ENCODE measurements around the gene PIGZ.

PIGZ gene

DNA sequence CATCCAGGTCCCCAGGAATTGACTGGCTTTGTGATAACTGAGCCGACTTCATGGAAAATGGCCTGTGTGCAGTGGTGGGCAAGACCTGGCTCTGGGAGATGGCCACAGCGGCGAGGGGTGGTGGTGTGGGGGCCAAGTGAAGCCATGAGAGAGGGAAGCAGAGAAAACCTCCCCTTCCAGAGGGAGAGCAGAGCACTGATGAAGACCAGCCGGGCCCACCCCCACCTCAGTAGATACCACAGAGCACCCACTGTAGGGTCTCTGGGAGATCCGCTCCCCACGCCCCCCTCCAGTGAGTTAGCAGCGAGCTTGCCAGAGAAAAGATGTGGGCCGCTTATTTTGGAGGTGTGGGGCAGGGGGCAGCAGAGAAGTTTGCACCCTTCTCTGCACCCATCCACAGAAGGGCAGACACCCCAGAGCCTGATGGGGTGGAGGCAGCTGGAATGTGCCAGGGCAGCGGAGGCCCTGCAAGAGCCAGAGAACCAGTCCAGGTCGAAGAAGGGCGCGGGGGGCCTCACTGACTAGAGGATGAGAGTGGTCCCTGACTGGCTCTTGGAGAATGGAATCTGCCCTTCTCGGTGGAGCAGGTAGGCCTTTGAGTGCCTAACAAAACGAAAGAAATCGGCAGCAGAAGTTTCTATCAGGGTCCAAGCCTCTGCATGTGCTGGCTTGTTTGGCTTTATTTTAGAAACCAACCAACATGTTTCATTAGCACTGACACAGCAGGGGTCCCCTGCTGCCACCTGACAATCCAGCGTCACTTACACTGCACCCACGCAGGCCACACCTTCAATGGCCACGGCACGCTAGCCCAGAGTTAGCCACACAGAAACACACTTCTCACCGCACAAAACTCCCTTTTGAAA lies 32.7 kb upstream of the PIGZ start:
- no peak for DNase-seq

DNA sequence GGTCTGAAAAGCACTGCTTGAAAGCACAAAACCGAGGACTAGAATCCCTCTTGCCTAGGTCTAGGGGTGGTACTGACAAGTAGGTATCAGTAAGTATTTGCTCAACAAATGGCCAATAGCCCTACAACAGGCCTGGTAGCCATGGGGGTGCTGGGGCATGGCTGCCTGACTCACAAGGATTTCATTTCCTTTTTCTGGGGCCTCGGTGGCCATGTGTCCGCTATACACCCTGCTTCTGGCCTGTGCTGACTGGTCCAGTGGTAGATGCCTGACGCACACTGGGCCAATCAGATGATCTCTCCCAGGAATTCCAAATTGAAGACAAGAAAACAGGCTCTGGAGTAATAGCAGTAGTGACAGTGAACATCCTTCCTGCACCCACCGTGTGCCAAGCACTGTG lies 31.6 kb upstream of the PIGZ start:
- DNase-seq, result no peak

GRCh38 chr3:196998966-196999760 lies 30.5 kb upstream of the PIGZ start:
- no peak for DNase-seq

- no peak for DNase-seq
These were observed 28.7 kb upstream of the PIGZ start for GRCh38 chr3:196997311-196997710.

DNA sequence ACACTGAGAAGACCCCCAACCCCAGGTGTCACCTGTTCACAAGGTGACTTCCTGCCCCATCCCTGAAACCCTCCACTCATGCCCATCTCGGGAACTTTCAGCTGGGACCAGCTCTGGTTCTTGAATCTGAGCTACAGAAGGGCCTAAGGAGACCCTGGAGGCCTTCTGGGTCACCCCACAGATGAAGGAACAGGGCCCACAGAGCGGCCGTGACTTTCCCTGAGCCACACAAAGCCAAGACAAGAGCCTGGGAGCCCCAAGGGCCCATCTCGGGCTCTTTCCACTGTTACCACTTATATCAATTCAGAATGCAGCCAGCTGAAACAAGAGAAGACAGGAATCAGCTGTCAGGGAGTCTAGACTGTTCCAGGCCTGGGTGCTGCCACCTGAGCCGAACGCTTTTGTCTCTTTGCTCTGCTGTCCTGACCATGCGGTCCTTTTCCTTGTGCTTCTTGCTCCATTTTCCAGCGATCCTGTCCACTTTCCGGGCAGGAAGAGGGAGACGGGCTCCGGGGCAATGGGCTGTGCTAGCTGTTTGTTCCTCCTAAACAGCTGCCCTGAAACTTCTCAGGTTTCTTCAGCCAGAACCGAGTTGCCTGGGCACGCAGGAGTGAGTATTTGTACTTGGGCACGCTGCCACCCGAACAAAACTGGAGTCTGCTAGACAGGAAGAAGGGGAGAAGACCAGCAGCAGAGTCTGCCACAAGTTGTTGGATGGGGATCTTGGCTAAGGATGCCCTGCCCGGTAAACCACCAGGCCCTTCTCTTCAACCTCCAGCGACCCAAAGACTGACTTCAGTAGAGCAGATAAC lies 28.0 kb upstream of the PIGZ start:
- no peak for DNase-seq

- DNase-seq, result no peak
These were observed 27.2 kb upstream of the PIGZ start for GRCh38 chr3:196995646-196996355.

GRCh38 chr3:196995027-196995426 lies 26.4 kb upstream of the PIGZ start:
- DNase-seq, result peak in 1 of 5 experiments; percentile 11

- DNase-seq, result no peak
These were observed 25.4 kb upstream of the PIGZ start for GRCh38 chr3:196994056-196994455.

DNA sequence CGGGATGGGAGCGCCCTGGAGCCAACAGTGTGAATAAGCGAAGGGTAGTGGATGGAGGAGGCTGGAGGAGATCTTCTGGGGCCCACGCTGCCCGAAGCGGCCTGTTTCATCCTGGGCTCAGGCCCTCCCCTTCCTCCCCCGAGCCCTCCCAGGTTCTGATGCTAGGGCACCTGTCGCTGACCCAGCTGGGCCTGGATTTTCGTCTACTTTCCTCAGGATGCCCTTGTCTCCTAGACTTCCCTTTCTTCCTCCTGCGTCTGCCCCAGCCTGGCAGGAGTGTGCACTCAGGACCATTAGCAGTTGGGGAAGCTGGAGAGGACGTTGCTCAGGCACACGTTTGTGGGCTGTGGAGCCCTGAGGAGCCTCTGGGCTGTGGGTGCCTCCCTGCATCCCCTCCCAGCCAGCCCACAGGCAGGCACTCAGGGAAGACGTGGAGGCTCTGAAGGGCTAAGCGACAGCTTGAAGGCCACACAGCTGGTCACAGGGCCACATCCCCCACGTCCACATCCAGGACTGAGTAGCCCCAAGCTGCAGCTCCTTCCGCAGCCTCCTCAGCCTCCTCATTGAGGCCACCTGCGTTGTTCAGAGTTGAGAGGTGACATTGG lies 23.9 kb upstream of the PIGZ start:
- DNase-seq, result no peak

- no peak for DNase-seq
These were observed 23.2 kb upstream of the PIGZ start for GRCh38 chr3:196991581-196992460.

GRCh38 chr3:196990601-196991007 lies 22.0 kb upstream of the PIGZ start:
- DNase-seq, result no peak

DNA sequence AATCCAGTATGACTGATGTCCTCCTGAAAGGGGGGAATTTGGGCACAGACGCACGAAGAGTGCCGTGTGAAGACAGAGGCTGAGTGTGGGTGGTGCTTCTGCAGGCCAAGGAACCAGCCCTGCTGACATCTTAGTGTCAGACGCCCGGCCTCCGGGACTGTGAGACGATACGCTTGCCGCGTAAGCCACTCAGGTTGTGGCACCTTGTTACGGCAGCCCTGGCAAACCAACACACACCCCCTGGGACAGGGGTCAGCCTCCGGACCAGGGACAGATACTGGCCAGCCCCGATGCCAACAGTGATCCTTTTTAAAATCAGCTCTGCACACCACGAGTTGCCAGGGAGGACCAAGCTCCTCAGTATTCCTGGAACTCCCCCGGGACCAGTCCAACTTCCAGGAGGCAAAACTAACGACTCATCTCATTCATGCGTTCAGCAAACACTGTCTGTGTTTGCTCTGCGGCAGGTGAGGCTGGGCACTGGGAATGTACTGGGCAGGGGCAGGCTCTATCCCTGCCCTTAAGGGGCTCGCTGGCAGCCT lies 21.2 kb upstream of the PIGZ start:
- DNase-seq, result no peak

DNA sequence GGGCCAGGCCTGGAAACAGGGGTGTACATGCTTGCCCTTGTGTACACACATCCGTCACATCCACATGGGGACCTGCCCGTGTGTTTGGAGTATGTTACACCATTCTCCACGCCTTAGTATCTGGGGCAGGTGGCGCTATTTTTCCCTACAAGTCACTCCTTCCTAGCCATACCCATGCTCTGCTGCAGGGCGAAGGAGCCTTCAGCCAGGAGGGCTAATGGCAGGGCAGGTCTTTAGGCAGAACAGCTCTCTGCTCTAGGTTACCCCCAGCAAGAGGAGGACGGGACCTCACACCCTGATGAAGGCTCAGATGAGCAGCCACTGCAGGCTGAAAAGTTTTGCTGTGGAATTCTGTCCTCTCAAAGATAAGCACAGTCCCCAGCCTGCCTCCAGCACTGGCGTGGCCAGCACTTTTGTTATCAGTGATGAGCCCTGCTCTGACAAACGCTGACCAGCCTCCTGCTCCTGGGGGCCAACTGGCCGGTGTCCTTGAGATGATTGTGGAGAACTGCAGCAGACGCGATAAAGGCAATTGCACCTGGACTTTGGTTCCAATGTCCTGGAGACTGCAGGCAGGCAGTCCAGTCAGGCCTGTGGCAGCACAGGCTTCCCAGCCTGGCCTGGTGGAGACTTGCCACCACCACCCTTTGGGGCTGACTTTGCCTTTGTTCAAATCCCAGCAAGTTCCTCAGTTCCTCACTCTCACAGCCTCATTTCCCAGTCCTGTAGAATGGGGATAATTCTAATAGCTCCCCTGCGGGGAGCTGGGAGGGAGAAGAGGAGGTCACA lies 19.8 kb upstream of the PIGZ start:
- DNase-seq, result no peak

DNA sequence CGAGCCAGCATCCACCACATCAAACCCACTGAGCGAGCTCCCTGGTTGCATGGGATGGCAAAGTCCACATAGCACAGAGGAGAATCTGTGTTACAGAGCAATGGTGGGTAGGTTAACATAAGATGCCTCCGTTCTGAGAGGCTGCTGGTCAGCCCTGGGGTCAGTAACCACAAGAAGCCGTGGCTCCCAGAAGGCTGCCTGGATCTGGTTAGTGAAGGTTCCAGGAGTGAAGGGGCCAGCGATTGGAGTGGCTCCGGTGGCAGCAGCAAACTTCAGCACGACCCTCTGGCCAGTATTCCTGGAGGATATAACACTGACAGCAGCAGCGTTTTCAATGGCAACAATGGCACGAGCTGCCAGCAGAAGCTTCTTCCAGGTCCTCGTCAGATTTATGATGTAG lies 18.4 kb upstream of the PIGZ start:
- no peak for DNase-seq

- DNase-seq, result no peak
These were observed 17.6 kb upstream of the PIGZ start for GRCh38 chr3:196985954-196986885.

DNA sequence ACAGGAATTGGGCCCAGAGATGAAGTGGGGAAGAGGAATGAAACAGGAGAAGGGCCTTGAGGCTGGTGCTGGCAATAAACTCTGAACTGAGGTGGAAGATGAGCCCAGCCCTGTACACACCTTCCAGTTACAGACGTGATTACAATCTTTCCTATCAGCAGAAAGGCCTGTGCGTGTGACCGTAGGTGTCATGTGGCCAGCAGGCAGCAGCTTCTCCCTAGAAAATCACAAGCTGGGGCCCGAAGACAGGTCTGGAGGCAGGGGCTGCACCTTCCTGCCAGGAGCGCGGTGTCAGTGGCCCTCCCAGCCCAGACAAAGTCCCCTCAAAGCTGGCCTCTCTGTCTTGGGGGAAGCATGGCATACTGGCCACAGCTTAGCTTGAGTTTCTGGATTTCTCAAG lies 16.7 kb upstream of the PIGZ start:
- DNase-seq, result no peak

DNA sequence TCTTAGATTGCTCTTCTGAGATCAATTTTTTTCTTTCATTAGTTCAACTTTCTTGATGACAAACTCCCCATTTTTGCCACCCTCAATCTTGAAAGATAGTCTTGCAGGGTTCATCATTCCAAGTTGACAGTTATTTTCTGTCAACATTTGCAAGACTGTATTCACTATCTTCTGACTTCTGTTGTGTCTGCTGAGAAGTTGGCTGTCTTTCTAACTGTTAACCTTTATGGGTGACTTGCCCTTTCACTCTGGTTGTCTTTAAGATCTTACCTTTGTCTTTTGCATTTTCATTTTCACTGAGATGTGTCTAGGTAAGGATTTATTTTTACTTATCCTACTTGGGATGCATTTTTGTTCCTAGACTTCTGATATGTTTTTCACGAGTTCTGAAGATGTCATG lies 14.6 kb upstream of the PIGZ start:
- no peak for DNase-seq

DNA sequence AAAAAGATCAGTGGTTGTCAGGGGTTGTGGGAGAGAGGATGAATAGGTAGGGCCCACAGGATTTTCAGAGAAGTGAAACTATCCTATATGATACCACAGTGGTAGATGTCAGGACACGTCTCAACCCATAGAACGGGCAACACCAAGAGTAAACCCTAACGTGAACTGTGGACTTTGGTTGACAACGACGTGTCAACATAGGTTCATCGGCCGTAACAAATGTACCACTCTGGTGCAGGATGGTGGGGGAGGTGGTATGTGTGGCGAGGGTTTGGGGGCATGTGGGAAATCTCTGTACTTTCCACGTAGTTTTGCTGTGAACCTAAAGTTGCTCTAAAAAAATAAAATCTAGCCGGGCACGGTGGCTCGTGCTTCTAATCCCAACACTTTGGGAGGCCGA lies 13.0 kb upstream of the PIGZ start:
- DNase-seq, result no peak

GRCh38 chr3:196979545-196979944 lies 10.9 kb upstream of the PIGZ start:
- no peak for DNase-seq

All from T-helper 2 cell (primary cell).